Karpas-422 (cell line): Measurements from ENCODE around the gene ELFN2. TPM values are rescaled to one million over a fixed set of nuclear protein-coding genes. Genes with fewer than 3 reads are reported as not detected.

ENCODE experiments used
- DNase-seq: peaks from one replicate; pipeline ENCODE4 v3.0.0-alpha.2; 2015
- H2AFZ ChIP-seq: fragments of 200-600 bp; sonication (generic); 2 replicates; pipeline ENCODE4 v1.6.1; 2014; ENCODE audit warnings: antibody characterized with exemption, low read length, mixed read lengths
- H3K27ac ChIP-seq: fragments of 200-600 bp; sonication (generic); 2 replicates; pipeline ENCODE4 v1.5.1; 2014; ENCODE audit warnings: mild to moderate bottlenecking, low read length, moderate library complexity
- H3K27me3 ChIP-seq: fragments of 200-600 bp; sonication (generic); 2 replicates; pipeline ENCODE4 v1.6.1; 2014; ENCODE audit warnings: low read length, mixed read lengths
- H3K36me3 ChIP-seq: fragments of 200-600 bp; sonication (generic); 2 replicates; pipeline ENCODE4 v1.6.1; 2014; ENCODE audit warnings: low read length, mixed read lengths; ENCODE audit not compliant: insufficient read depth
- H3K4me1 ChIP-seq: fragments of 200-600 bp; sonication (generic); 2 replicates; pipeline ENCODE4 v1.6.1; 2014; ENCODE audit warnings: mild to moderate bottlenecking, low read length, mixed read lengths
- H3K4me2 ChIP-seq: fragments of 200-600 bp; sonication (generic); 2 replicates; pipeline ENCODE4 v1.6.1; 2014; ENCODE audit warnings: low read length, low read depth, mild to moderate bottlenecking; ENCODE audit not compliant: poor library complexity, severe bottlenecking
- H3K4me3 ChIP-seq: fragments of 200-600 bp; sonication (generic); 2 replicates; pipeline ENCODE4 v1.5.1; 2014; ENCODE audit warnings: mild to moderate bottlenecking, antibody characterized with exemption, low read length, mixed read lengths
- H3K79me2 ChIP-seq: fragments of 200-600 bp; sonication (generic); 2 replicates; pipeline ENCODE4 v1.6.1; 2014; ENCODE audit warnings: mild to moderate bottlenecking, low read length, mixed read lengths
- H3K9ac ChIP-seq: fragments of 200-600 bp; sonication (generic); 2 replicates; pipeline ENCODE4 v1.6.0; 2014; ENCODE audit warnings: low read length
- H3K9me2 ChIP-seq: fragments of 200-600 bp; sonication (generic), shearing (Covaris generic); replicated peaks from 2 replicates; pipeline ENCODE4 v1.6.0; 2014; ENCODE audit warnings: mild to moderate bottlenecking, low read length, moderate library complexity; ENCODE audit not compliant: insufficient read depth
- H3K9me3 ChIP-seq: fragments of 300-700, 200-600 bp; sonication (generic); 2 replicates; pipeline ENCODE4 v1.6.1; 2014; ENCODE audit warnings: low read length, mixed read lengths
- H4K20me1 ChIP-seq: fragments of 200-600 bp; sonication (generic); 2 replicates; pipeline ENCODE4 v1.6.1; 2014; ENCODE audit warnings: mild to moderate bottlenecking, antibody characterized with exemption, low read length, low read depth; ENCODE audit not compliant: insufficient read depth
- total RNA-seq: library from RNA; depleted of rRNA; stranded (reverse); fragments of >200 nt; shearing (Covaris generic); gene quantifications from 2 replicates; pipeline ENCODE4 v1.2.3, GENCODE V29; 2014; ENCODE audit warnings: low replicate concordance

The ELFN2 gene
- total RNA-seq, 1 experiment from 2014 or later: not detected

DNA sequence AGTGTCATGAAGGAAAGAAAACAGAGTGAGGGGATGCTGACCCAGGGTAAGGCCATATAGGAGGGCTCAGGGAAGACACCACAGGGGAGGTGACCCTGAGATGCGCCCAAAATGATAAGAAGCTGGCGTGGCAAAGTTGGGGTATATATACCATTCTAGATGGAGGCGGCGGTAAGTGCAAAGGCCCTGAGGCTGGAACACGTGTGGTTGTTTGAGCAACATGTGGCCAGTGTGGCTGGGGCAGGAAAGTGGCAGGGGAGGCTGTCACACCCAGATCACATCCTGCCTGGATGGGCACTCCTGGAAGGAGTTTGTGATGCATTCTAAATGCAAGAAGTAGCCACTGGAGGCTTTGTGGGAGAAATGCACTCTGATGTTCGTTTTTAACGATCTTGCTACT, 74.8 kb downstream of the ELFN2 start:
- no peaks in the 10 kb centered on the region for H3K27me3 ChIP-seq
- H3K79me2 ChIP-seq: no peaks in the 10 kb centered on the region
- H2AFZ ChIP-seq: no peak overlapping the region
- no peaks in the 10 kb centered on the region for H3K4me1 ChIP-seq
- H3K36me3 ChIP-seq: no peaks in the 10 kb centered on the region
- no peak overlapping the region for H3K4me2 ChIP-seq
- no peak overlapping the region for H3K4me3 ChIP-seq
- H3K9me3 ChIP-seq: no peaks in the 10 kb centered on the region
- no peaks in the 10 kb centered on the region for H3K9me2 ChIP-seq
- no peak for DNase-seq
- H4K20me1 ChIP-seq: no peaks in the 10 kb centered on the region
- H3K27ac ChIP-seq: no peak overlapping the region
- H3K9ac ChIP-seq: no peak overlapping the region

DNA sequence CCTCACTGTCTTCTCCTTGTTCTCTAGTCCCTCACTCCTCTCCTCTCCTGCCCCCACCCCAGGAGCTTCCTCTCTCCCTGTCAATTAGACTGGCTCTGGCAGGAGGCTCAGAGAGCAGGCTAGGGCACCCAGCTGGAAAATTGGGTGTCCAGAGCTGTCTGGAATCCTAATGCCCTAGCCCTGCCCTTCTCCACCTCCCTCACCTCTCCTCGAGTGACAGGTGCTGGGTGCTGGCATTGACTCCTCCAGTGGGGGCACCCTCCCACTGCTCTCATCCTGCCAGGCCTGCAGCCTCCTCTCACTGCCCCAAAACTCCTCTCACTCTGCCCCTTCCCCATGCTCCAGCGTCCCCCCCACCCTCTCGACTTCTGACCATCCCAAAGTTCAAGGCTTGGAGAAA, 76.0 kb downstream of the ELFN2 start:
- DNase-seq: no peak
- no peaks in the 10 kb centered on the region for H3K4me1 ChIP-seq
- H4K20me1 ChIP-seq: no peaks in the 10 kb centered on the region
- H3K4me3 ChIP-seq: no peak overlapping the region
- H3K9me3 ChIP-seq: no peaks in the 10 kb centered on the region
- H3K27me3 ChIP-seq: no peaks in the 10 kb centered on the region
- no peak overlapping the region for H3K9ac ChIP-seq
- H2AFZ ChIP-seq: no peak overlapping the region
- no peak overlapping the region for H3K4me2 ChIP-seq
- no peaks in the 10 kb centered on the region for H3K9me2 ChIP-seq
- H3K27ac ChIP-seq: no peak overlapping the region
- no peaks in the 10 kb centered on the region for H3K36me3 ChIP-seq
- no peaks in the 10 kb centered on the region for H3K79me2 ChIP-seq

DNA sequence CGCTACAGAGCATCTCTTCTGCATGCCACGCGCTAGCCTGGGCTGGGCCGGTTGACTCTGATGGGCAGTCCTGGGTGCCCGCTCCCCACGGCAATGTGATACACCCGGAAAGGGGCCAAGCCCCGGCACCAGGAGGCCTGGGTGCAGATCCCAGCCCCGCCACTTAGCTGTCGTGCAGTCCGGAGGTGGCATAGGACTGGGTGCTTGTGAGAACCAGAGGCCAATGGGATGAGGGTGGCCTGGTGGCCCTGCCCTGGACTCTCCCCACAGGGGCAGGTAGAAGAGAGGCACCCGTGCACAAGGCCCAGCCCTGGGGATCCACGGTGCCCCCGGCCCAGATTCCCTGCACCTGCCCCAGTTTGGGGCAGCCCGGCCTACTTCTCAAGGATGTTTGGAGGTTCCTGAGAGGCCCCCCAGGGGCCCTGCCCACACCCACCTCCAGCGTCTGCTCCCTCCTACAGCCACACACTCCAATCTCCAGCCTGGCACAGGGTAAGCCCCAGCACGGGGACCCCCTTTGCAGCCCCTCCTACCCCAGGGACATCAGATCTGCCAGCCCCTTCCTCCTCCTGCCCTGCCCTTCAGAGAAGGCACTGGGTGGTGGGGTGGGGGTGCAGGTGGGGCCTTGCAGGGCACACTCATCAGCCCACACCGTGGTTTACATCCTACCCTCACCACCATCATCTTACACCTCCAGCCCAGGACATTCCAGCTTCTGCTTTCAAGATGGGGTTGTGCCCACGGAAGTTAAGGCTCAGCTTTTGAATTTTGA, 78.0 kb downstream of the ELFN2 start:
- Histone ChIP-seq H3K9me3 (no peaks in the 10 kb centered on the region), H3K27ac (no peak overlapping the region), H3K27me3 (no peaks in the 10 kb centered on the region), H3K4me3 (no peak overlapping the region), H3K9ac (no peak overlapping the region), H3K79me2 (no peaks in the 10 kb centered on the region), H2AFZ (no peak overlapping the region), H3K9me2 (no peaks in the 10 kb centered on the region), H4K20me1 (no peaks in the 10 kb centered on the region), H3K4me2 (no peak overlapping the region), H3K36me3 (no peaks in the 10 kb centered on the region), H3K4me1 (no peaks in the 10 kb centered on the region)
- no peak for DNase-seq

DNA sequence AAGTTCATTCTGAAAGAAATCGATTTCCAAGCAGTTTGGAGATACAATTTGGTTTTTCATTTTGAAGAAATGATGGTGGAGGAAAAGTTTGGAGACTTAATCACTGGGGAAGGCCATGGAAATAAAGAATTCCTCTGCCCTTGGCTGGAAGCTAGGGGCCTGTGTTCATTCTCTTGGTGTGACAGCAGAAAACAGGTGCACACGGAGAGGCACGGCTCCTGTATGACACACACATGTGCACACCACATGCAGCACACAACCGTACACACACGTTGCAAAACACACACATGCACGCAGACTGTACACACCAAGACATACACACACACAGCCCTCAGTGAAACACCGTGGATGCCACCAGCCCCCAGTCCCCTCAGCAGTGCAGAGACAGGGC, 80.8 kb downstream of the ELFN2 start:
- H3K9me2 ChIP-seq: no peaks in the 10 kb centered on the region
- no peaks in the 10 kb centered on the region for H4K20me1 ChIP-seq
- no peak overlapping the region for H3K9ac ChIP-seq
- no peaks in the 10 kb centered on the region for H3K9me3 ChIP-seq
- no peaks in the 10 kb centered on the region for H3K27me3 ChIP-seq
- H2AFZ ChIP-seq: no peak overlapping the region
- H3K4me1 ChIP-seq: no peaks in the 10 kb centered on the region
- no peak overlapping the region for H3K4me3 ChIP-seq
- H3K36me3 ChIP-seq: no peaks in the 10 kb centered on the region
- H3K27ac ChIP-seq: no peak overlapping the region
- DNase-seq: no peak
- no peak overlapping the region for H3K4me2 ChIP-seq
- H3K79me2 ChIP-seq: no peaks in the 10 kb centered on the region

DNA sequence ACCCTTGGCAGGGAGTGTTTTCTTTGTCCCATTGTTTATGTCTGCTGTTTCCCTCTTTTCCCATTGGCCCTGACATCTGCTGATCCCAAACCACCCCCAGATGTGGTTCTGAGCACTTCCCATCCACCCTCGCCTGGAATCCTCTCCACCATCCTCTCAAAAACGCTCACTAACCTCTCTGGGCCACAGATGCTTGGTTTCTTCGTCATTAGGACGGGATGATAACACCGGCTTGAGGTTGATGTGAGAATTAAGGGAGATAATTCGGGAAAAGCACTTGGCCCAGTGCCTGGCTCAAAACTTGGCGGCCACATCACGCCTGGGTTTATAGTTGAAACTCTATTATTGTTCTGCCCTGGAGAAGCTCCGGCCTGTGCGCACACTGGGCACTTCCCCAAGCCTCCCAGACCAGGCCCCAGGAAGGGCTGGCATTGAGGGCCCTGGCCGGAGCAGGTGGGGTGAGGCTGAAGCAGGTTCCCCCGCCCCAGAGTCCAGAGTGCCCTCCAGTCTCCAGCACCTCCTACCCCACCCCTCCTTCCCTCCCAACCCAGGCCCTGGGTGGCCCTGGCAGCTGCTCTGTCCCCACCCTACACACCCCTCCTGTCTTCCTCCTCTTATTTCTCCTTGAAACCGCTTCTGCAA, 81.3 kb downstream of the ELFN2 start:
- no peak overlapping the region for H3K9ac ChIP-seq
- no peak overlapping the region for H3K4me3 ChIP-seq
- H3K36me3 ChIP-seq: no peaks in the 10 kb centered on the region
- no peak for DNase-seq
- no peak overlapping the region for H3K27ac ChIP-seq
- no peaks in the 10 kb centered on the region for H4K20me1 ChIP-seq
- H3K4me1 ChIP-seq: no peaks in the 10 kb centered on the region
- H3K79me2 ChIP-seq: no peaks in the 10 kb centered on the region
- no peak overlapping the region for H3K4me2 ChIP-seq
- no peaks in the 10 kb centered on the region for H3K27me3 ChIP-seq
- no peaks in the 10 kb centered on the region for H3K9me2 ChIP-seq
- H2AFZ ChIP-seq: no peak overlapping the region
- H3K9me3 ChIP-seq: no peaks in the 10 kb centered on the region

DNA sequence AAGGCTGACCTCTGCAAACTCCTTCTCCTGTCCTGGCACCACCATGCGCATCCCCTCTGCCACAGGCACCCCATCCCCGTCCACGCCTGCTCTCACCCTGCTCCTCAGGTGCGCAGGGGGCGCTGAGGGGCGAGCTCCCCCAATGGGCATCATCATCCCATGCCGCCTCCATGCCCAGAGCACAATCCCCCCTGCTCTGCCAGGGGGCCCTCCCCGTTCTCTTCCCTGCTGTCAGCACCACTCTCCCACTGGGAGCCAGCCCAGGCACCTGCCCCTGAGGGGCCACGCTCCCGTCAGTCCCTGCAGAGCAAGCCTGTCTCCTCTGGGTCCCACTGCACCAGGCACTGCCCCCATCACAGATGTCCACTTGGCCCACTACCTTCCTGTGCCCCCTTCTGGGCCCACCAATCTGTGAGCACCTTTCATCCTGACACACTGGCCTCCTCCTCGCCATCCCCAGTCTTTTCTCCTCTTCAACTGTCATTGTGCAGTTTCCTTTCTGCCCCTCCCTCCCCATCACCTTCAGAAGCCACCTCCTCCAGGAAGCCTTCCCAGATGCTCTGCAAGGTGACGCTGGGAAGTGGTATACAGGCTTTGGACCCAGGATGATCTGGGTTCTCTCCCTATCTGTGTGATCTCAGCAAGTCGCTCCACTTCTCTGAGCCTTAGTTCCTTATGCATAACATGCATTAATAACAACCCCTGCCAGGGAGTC, 82.4 kb downstream of the ELFN2 start:
- Histone ChIP-seq H2AFZ (no peak overlapping the region), H3K9ac (no peak overlapping the region), H3K9me3 (no peaks in the 10 kb centered on the region), H3K4me3 (no peak overlapping the region), H3K27ac (no peak overlapping the region), H3K4me2 (no peak overlapping the region), H4K20me1 (no peaks in the 10 kb centered on the region), H3K4me1 (no peaks in the 10 kb centered on the region), H3K9me2 (no peaks in the 10 kb centered on the region), H3K27me3 (no peaks in the 10 kb centered on the region), H3K79me2 (no peaks in the 10 kb centered on the region), H3K36me3 (no peaks in the 10 kb centered on the region)
- DNase-seq: no peak

DNA sequence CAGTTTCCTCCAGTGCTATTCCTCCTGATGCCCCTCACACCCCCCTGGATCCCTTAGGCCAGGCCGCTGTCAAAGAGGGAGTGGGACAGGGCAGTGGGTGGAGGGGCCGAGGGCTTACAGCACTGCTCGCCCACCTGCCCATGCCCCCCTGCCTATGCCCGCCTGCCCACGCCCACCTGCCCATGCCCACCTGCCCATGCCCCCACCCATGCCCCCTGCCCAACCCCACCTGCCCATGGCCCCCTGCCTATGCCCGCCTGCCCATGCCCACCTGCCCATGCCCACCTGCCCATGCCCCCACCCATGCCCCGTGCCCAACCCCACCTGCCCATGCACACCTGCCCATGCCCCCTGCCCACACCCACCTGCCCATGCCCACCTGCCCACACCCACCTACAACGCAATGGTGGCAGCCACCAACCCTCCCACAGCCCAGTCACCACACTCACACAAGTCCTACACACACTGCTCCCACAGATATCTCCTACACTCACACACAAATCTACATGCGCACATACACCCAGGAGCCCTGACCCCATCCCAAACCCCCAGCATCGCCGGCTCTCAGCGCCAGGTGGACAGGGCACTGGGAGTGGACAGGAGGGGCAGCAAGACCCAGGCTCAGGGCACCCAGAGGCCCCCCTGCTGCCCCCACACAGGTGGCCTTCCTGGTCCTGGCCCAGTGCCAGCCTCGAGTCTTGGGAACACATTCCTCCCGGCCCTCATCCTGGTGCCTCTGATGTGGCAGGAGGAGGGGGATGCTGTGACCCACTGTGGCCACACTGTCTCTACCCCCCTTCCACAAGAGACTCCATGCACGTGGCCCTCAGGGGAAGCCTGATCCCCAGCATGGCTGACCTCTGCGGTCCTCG, 83.2 kb downstream of the ELFN2 start:
- no peaks in the 10 kb centered on the region for H3K9me3 ChIP-seq
- H3K27me3 ChIP-seq: no peaks in the 10 kb centered on the region
- no peaks in the 10 kb centered on the region for H3K36me3 ChIP-seq
- no peaks in the 10 kb centered on the region for H4K20me1 ChIP-seq
- no peak overlapping the region for H3K4me2 ChIP-seq
- no peak overlapping the region for H3K27ac ChIP-seq
- H3K9me2 ChIP-seq: no peaks in the 10 kb centered on the region
- no peak overlapping the region for H3K4me3 ChIP-seq
- H3K79me2 ChIP-seq: no peaks in the 10 kb centered on the region
- no peaks in the 10 kb centered on the region for H3K4me1 ChIP-seq
- no peak overlapping the region for H2AFZ ChIP-seq
- DNase-seq: no peak
- H3K9ac ChIP-seq: no peak overlapping the region

DNA sequence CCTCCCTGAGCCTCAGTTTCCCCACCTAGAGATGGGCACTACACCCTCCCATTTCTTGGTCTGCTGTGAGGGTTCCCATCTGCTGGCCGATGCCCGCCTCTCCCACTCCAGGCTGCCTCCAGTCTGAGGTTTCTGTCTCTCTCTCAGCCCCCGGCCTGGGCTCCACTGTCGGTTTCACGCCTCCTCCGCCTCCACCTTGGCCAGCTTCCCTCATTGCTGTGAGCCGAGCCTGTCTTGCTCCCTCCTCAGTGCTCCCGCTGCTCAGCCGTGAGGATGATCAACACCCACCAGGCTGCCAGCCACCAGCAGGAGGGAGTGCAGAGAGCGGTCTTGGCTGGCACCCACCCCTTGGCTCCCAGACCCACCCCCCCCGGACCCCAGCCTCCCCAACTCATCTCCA, 83.9 kb downstream of the ELFN2 start:
- Histone ChIP-seq H3K79me2 (no peaks in the 10 kb centered on the region), H3K9me2 (no peaks in the 10 kb centered on the region), H2AFZ (no peak overlapping the region), H3K4me1 (no peaks in the 10 kb centered on the region), H3K9me3 (no peaks in the 10 kb centered on the region), H3K27ac (no peak overlapping the region), H3K4me3 (no peak overlapping the region), H3K9ac (no peak overlapping the region), H3K36me3 (no peaks in the 10 kb centered on the region), H4K20me1 (no peaks in the 10 kb centered on the region), H3K27me3 (no peaks in the 10 kb centered on the region), H3K4me2 (no peak overlapping the region)
- no peak for DNase-seq
